ENCODE measurements around the gene MLLT10. TPM values are rescaled to one million over a fixed set of nuclear protein-coding genes. Genes with fewer than 3 reads are reported as not detected.

Gene MLLT10
- total RNA-seq, 1 experiment from 2014 or later = 48.4 TPM

GRCh38 chr10:21600804-21601433 lies 66.9 kb downstream of the MLLT10 start:
- Histone ChIP-seq H3F3A (ENCODE audit: insufficient read depth, low read depth) (no peaks in the 10 kb centered on the region), H3K4me3 (no peak overlapping the region), H3K36me3 (ENCODE audit: low read depth) (no peaks in the 10 kb centered on the region), H3K9me2 (ENCODE audit: insufficient read depth) (no peaks in the 10 kb centered on the region), H3K4me1 (replicated peaks; ENCODE audit: insufficient read depth) (no peaks in the 10 kb centered on the region), H3K9me3 (ENCODE audit: insufficient read depth, low read depth) (no peaks in the 10 kb centered on the region), H3K79me2 (ENCODE audit: low read depth) (no peaks in the 10 kb centered on the region), H3K27me3 (ENCODE audit: insufficient read depth, low read depth) (no peaks in the 10 kb centered on the region), H2AFZ (no peak overlapping the region), H3K4me2 (no peak overlapping the region), H4K20me1 (ENCODE audit: insufficient read depth) (no peaks in the 10 kb centered on the region; the same call in 1 of the 2 replicates), H3K27ac (no peak overlapping the region)
- POLR2A ChIA-PET (ENCODE audit: unreplicated experiment) = no interaction called here
- CTCF ChIA-PET = no interaction called here
- DNase-seq = no peak
- TF ChIP-seq EZH2 (IDR thresholded peaks at IDR 0.05; ENCODE audit: low read depth) (no peak), CTCF (conservative IDR thresholded peaks at IDR 0.05) (no peak)
- BruUV-seq (replicated peaks) = no TSS peak
- intact Hi-C loops (cut with micrococcal nuclease; ENCODE audit: unreplicated experiment) = no loop called here

- POLR2A ChIA-PET (ENCODE audit: unreplicated experiment) = no interaction called here
- H3K4me3 ChIP-seq = no peak overlapping the region
- CTCF ChIA-PET = interaction anchor here (0.6 kb wide), 1 partner anchor 188 kb away, joined by 8 read pairs; no protein-coding TSS in a partner anchor
- no peak overlapping the region for H3K4me2 ChIP-seq
- DNase-seq = no peak
- no peaks in the 10 kb centered on the region for H3K27me3 ChIP-seq (ENCODE audit: insufficient read depth, low read depth)
- H3K9me3 ChIP-seq (ENCODE audit: insufficient read depth, low read depth) = no peaks in the 10 kb centered on the region
- no peak for TF ChIP-seq EZH2 (IDR thresholded peaks at IDR 0.05; ENCODE audit: low read depth)
- no peak for TF ChIP-seq CTCF (conservative IDR thresholded peaks at IDR 0.05)
- H3F3A ChIP-seq (ENCODE audit: insufficient read depth, low read depth) = no peaks in the 10 kb centered on the region
- H4K20me1 ChIP-seq (ENCODE audit: insufficient read depth) = no peaks in the 10 kb centered on the region
- no peaks in the 10 kb centered on the region for H3K79me2 ChIP-seq (ENCODE audit: low read depth)
- no peaks in the 10 kb centered on the region for H3K9me2 ChIP-seq (ENCODE audit: insufficient read depth)
- no peak overlapping the region for H3K27ac ChIP-seq
- no peaks in the 10 kb centered on the region for H3K36me3 ChIP-seq (ENCODE audit: low read depth)
- BruUV-seq (replicated peaks) = no TSS peak
- H2AFZ ChIP-seq = no peak overlapping the region
- no peaks in the 10 kb centered on the region for H3K4me1 ChIP-seq (replicated peaks; ENCODE audit: insufficient read depth)
- intact Hi-C loops (cut with micrococcal nuclease; ENCODE audit: unreplicated experiment) = no loop called here
These were observed 68.3 kb downstream of the MLLT10 start for GRCh38 chr10:21602313-21602712.

DNA sequence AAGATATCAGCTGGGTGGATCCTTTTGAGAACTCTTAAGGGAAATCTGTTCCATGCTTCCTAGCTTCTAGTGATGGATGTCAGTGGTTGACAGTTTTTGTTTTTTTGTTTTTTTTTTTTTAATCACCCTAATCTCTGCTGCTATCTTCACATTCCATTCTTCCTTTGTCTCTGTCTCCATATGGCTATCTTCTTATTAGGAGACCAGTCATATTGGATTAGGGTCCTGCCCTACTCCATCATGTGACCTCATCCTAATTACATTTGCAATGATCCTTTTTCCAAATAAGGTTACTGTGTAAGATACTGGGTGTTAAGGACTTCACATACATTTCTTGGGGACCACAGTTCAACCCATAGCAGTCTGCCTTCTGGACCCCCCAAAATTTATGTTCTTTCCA lies 69.7 kb downstream of the MLLT10 start:
- Histone ChIP-seq H3K9me3 (ENCODE audit: insufficient read depth, low read depth) (no peaks in the 10 kb centered on the region), H2AFZ (no peak overlapping the region), H3K27ac (no peak overlapping the region), H3K36me3 (ENCODE audit: low read depth) (no peaks in the 10 kb centered on the region), H3K4me1 (replicated peaks; ENCODE audit: insufficient read depth) (no peaks in the 10 kb centered on the region), H3K4me3 (no peak overlapping the region), H3K27me3 (ENCODE audit: insufficient read depth, low read depth) (no peaks in the 10 kb centered on the region), H3K4me2 (no peak overlapping the region), H3F3A (ENCODE audit: insufficient read depth, low read depth) (no peaks in the 10 kb centered on the region), H3K9me2 (ENCODE audit: insufficient read depth) (no peaks in the 10 kb centered on the region), H3K79me2 (ENCODE audit: low read depth) (no peaks in the 10 kb centered on the region), H4K20me1 (ENCODE audit: insufficient read depth) (no peaks in the 10 kb centered on the region)
- no TSS peak for BruUV-seq (replicated peaks)
- DNase-seq = no peak
- intact Hi-C loops (cut with micrococcal nuclease; ENCODE audit: unreplicated experiment) = no loop called here
- POLR2A ChIA-PET (ENCODE audit: unreplicated experiment) = interaction anchor here (0.7 kb wide), 1 partner anchor 54 kb away, joined by 30 read pairs; no protein-coding TSS in a partner anchor
- no peak for TF ChIP-seq EZH2 (IDR thresholded peaks at IDR 0.05; ENCODE audit: low read depth)
- CTCF ChIA-PET = no interaction called here

GRCh38 chr10:21604651-21605050 lies 70.6 kb downstream of the MLLT10 start:
- H3K9me2 ChIP-seq (ENCODE audit: insufficient read depth) = no peaks in the 10 kb centered on the region
- H4K20me1 ChIP-seq (ENCODE audit: insufficient read depth) = no peaks in the 10 kb centered on the region
- H3K27me3 ChIP-seq (ENCODE audit: insufficient read depth, low read depth) = no peaks in the 10 kb centered on the region
- TF ChIP-seq EZH2 (IDR thresholded peaks at IDR 0.05; ENCODE audit: low read depth) (no peak), CTCF (conservative IDR thresholded peaks at IDR 0.05) (no peak)
- H3K4me3 ChIP-seq = no peak overlapping the region
- H3K27ac ChIP-seq = no peak overlapping the region
- H3K4me1 ChIP-seq (replicated peaks; ENCODE audit: insufficient read depth) = no peaks in the 10 kb centered on the region
- no peak overlapping the region for H2AFZ ChIP-seq
- no TSS peak for BruUV-seq (replicated peaks)
- no peaks in the 10 kb centered on the region for H3K36me3 ChIP-seq (ENCODE audit: low read depth)
- no peaks in the 10 kb centered on the region for H3F3A ChIP-seq (ENCODE audit: insufficient read depth, low read depth)
- CTCF ChIA-PET = no interaction called here
- intact Hi-C loops (cut with micrococcal nuclease; ENCODE audit: unreplicated experiment) = no loop called here
- no peak overlapping the region for H3K4me2 ChIP-seq
- H3K9me3 ChIP-seq (ENCODE audit: insufficient read depth, low read depth) = no peaks in the 10 kb centered on the region
- 0 out of 2 replicates have a peak, but pooled peaks cover 5% of the 10 kb centered on the region for H3K79me2 ChIP-seq (ENCODE audit: low read depth)
- POLR2A ChIA-PET (ENCODE audit: unreplicated experiment) = interaction anchor here (0.7 kb wide), 1 partner anchor 254 kb away, joined by 23 read pairs; no protein-coding TSS in a partner anchor
- DNase-seq = no peak

Data from PC-9 (cell line).